ENCODE measurements around the gene EML6. TPM values are rescaled to one million over a fixed set of nuclear protein-coding genes. Genes with fewer than 3 reads are reported as not detected.

The EML6 gene
- total RNA-seq, 1 experiment from 2014 or later: 0.77 TPM

GRCh38 chr2:54927085-54927750 is 203.8 kb downstream of the EML6 start:
- no TSS peak for BruUV-seq (replicated peaks)
- Mint-ChIP-seq H3K4me3 (ENCODE audit: unreplicated experiment) (no peak overlapping the region), H3K27ac (ENCODE audit: low read depth, unreplicated experiment) (no peak overlapping the region), H3K4me1 (ENCODE audit: insufficient read depth, unreplicated experiment) (no peaks in the 10 kb centered on the region), H3K27me3 (ENCODE audit: insufficient read depth, unreplicated experiment) (no peaks in the 10 kb centered on the region), H3K9me3 (ENCODE audit: unreplicated experiment) (no peaks in the 10 kb centered on the region), H3K36me3 (ENCODE audit: insufficient read depth, unreplicated experiment) (no peaks in the 10 kb centered on the region)
- ChIA-PET CTCF (interaction anchor here (0.6 to 0.9 kb wide), 4 partner anchors 20 to 152 kb away, joined by 3 to 4 read pairs (median 3); no protein-coding TSS in a partner anchor), POLR2A (interaction anchor here (0.8 to 2.1 kb wide), 4 partner anchors 18 to 36 kb away, joined by 3 to 4 read pairs (median 4); no protein-coding TSS in a partner anchor)
- DNase-seq (ENCODE audit: unreplicated experiment): no peak
- intact Hi-C loops (cut with micrococcal nuclease): no loop called here
- TF ChIP-seq CTCF (IDR thresholded peaks at IDR 0.05; ENCODE audit: unreplicated experiment): no peak

GRCh38 chr2:54927751-54928615 is 204.5 kb downstream of the EML6 start:
- no peak for TF ChIP-seq CTCF (IDR thresholded peaks at IDR 0.05; ENCODE audit: unreplicated experiment)
- H3K27ac Mint-ChIP-seq (ENCODE audit: low read depth, unreplicated experiment): no peak overlapping the region
- no TSS peak for BruUV-seq (replicated peaks)
- H3K4me3 Mint-ChIP-seq (ENCODE audit: unreplicated experiment): no peak overlapping the region
- H3K4me1 Mint-ChIP-seq (ENCODE audit: insufficient read depth, unreplicated experiment): no peaks in the 10 kb centered on the region
- POLR2A ChIA-PET: interaction anchor here (0.8 to 2.1 kb wide), 7 partner anchors 10 to 84 kb away, joined by 3 to 7 read pairs (median 3); no protein-coding TSS in a partner anchor
- intact Hi-C loops (cut with micrococcal nuclease): no loop called here
- no peaks in the 10 kb centered on the region for H3K36me3 Mint-ChIP-seq (ENCODE audit: insufficient read depth, unreplicated experiment)
- no peaks in the 10 kb centered on the region for H3K27me3 Mint-ChIP-seq (ENCODE audit: insufficient read depth, unreplicated experiment)
- CTCF ChIA-PET: interaction anchor here (0.6 to 1.1 kb wide), 5 partner anchors 20 to 151 kb away, joined by 3 to 7 read pairs (median 3); no protein-coding TSS in a partner anchor
- H3K9me3 Mint-ChIP-seq (ENCODE audit: unreplicated experiment): no peaks in the 10 kb centered on the region
- no peak for DNase-seq (ENCODE audit: unreplicated experiment)

- intact Hi-C loops (cut with micrococcal nuclease): no loop called here
- no peaks in the 10 kb centered on the region for H3K4me1 Mint-ChIP-seq (ENCODE audit: insufficient read depth, unreplicated experiment)
- no peak for TF ChIP-seq CTCF (IDR thresholded peaks at IDR 0.05; ENCODE audit: unreplicated experiment)
- DNase-seq (ENCODE audit: unreplicated experiment): peak; percentile 14
- no peak overlapping the region for H3K27ac Mint-ChIP-seq (ENCODE audit: low read depth, unreplicated experiment)
- H3K9me3 Mint-ChIP-seq (ENCODE audit: unreplicated experiment): no peaks in the 10 kb centered on the region
- H3K4me3 Mint-ChIP-seq (ENCODE audit: unreplicated experiment): no peak overlapping the region
- BruUV-seq (replicated peaks): no TSS peak
- no peaks in the 10 kb centered on the region for H3K36me3 Mint-ChIP-seq (ENCODE audit: insufficient read depth, unreplicated experiment)
- ChIA-PET POLR2A (interaction anchor here (0.6 to 2.1 kb wide), 6 partner anchors 9 to 83 kb away, joined by 3 to 7 read pairs (median 4); no protein-coding TSS in a partner anchor), CTCF (interaction anchor here (1.1 kb wide), 2 partner anchors 56 to 85 kb away, joined by 3 to 7 read pairs; no protein-coding TSS in a partner anchor)
- no peaks in the 10 kb centered on the region for H3K27me3 Mint-ChIP-seq (ENCODE audit: insufficient read depth, unreplicated experiment)
Measured at GRCh38 chr2:54928719-54929118, 205.3 kb downstream of the EML6 start.

GRCh38 chr2:54931473-54931872 is 208.0 kb downstream of the EML6 start:
- H3K4me3 Mint-ChIP-seq (ENCODE audit: unreplicated experiment): no peak overlapping the region
- H3K9me3 Mint-ChIP-seq (ENCODE audit: unreplicated experiment): no peaks in the 10 kb centered on the region

More at GRCh38 chr2:54931473-54931872, 208.0 kb downstream of the EML6 start:
- intact Hi-C loops (cut with micrococcal nuclease): no loop called here
- H3K27me3 Mint-ChIP-seq (ENCODE audit: insufficient read depth, unreplicated experiment): no peaks in the 10 kb centered on the region
- TF ChIP-seq CTCF (IDR thresholded peaks at IDR 0.05; ENCODE audit: unreplicated experiment): no peak
- no peaks in the 10 kb centered on the region for H3K4me1 Mint-ChIP-seq (ENCODE audit: insufficient read depth, unreplicated experiment)
- no peak overlapping the region for H3K27ac Mint-ChIP-seq (ENCODE audit: low read depth, unreplicated experiment)
- no peak for DNase-seq (ENCODE audit: unreplicated experiment)
- ChIA-PET POLR2A (no interaction called here), CTCF (interaction anchor here (1.6 kb wide), 1 partner anchor 32 kb away, joined by 5 read pairs; no protein-coding TSS in a partner anchor)
- no TSS peak for BruUV-seq (replicated peaks)
- no peaks in the 10 kb centered on the region for H3K36me3 Mint-ChIP-seq (ENCODE audit: insufficient read depth, unreplicated experiment)

Measured in MCF 10A (cell line).